CD4-positive, alpha-beta T cell treated with Interferon gamma for 1 hour (primary cell): ENCODE data around the gene ZXDC.

Experiments
- DNase-seq: peaks from one replicate; pipeline ENCODE4 v3.0.0-alpha.2; 2020

The ZXDC gene

DNA sequence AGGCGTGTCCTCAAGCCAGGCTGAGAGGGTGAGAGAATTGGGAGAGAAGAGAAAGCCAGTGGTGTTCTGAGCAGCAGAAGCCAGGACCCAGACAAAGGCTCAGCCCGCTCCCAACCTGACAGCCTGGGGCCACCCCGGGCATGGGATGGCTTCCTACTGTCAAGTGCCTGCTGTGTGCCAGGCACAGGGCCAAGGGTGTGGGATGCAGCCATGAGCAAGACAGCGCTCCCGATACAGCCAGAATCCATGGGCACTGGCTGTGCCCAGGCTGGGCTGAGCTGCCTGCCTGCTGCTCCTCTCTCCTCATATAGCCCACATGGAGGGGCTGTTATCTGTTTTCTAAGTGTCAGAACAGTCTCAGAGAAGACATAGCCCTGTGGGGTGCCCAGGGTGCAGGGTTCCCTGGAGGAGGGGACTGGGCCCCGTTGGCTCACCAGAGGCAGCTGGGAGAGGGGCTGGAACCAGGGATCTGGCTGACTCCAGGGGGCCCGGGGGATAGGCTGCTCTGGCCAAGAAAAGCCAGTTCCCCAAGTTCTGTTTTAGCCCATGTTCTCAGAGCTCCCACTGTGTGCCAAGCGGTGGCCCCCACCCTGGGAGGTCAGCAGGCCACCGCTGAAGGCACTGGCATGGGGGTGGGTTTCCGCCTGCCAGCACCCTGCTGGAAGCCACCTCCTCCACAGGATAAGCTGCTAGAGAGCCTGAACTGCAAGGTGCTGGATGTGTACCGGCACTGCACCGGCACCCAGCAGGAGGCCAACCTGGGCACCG, 42.0 kb downstream of the ZXDC start:
- DNase-seq: no peak

DNA sequence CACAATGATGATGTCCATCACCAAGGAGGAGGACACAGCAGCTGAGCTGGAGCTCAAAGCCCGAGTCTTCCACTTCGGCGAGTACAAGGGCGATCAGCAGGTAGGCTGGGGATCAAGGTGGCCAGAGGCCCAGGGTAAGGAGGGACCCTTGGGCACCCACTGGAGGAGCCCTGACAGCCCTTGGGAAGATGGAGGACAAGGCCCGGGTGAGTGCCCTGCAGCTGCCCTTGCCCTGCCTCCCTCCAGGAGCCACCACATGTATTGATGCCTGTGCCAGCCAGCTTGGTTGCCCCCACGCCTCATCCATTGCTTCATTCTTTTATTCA, 42.6 kb downstream of the ZXDC start:
- DNase-seq: no peak

DNA sequence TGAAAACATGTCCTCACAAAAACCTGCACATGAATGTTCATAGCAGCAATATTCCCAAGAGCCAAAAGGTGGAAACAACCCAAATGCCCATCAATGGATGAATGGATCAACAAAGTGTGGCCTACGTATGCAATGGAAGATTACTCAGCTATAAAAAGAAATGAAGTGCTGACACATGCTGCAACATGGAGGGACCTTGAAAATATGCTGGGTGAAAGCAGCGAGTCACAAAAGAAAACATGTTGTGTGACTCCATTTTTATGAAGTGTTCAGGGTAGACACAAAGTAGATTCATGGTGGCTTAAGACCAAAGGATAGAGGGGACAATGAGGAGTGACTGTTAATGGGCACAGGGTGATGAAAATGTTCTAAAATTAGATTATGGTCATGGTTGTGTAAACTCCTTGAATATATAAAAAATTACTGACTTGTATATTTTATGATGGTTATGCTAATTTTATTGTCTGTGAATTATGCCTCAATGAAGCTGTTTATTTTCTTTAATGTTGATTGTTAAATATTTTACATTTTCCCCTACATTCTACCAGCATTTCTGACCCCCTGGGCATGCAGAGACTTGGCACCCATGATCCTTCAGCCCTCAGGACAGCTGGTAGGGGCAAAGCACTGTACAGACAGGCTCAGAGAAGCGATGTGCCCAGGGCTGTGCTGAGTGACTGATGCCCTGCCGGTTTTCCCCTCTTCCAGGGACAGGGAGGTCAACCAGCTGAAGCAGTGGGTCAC, 43.2 kb downstream of the ZXDC start:
- no peak for DNase-seq

DNA sequence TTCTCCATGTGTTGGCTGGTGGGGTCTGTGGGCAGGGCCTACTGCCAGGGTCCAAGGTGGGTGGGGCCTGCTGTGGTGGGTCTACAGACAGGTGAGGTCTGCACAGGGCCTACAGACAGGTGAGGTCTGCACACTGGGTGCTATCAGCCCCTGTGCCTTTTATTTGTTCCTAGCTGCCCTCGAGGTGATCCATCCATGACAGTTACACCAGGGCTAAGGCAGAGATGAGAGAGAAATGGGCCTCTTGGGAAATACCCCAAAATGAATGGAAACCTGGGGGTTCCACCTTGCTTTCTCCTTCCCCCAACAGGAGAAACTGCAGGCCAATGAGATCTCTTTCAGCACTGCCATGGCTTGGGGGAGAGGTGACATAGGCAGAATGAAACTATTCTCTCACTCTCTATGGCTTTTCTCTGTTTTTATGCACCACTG, 44.6 kb downstream of the ZXDC start:
- no peak for DNase-seq

DNA sequence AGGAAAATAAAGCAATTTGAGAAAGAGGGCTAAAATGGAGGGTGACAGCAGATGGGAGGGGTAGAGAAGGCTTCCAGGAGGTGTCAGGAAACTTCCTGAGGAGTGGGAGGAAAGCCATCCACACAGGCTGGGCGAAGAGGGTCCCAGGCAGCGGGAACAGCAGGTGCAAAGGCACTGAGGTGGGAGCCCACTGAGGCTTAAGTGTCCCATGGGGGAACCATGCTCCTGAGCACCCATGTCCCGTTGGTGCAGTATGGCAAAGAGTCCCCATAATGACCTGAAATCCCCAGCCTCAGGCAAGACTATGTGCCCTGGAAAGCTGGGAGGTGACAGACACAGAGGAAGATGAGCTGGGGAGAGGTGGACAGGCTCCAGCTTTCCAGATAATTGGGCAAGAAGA, 50.9 kb downstream of the ZXDC start:
- no peak for DNase-seq

DNA sequence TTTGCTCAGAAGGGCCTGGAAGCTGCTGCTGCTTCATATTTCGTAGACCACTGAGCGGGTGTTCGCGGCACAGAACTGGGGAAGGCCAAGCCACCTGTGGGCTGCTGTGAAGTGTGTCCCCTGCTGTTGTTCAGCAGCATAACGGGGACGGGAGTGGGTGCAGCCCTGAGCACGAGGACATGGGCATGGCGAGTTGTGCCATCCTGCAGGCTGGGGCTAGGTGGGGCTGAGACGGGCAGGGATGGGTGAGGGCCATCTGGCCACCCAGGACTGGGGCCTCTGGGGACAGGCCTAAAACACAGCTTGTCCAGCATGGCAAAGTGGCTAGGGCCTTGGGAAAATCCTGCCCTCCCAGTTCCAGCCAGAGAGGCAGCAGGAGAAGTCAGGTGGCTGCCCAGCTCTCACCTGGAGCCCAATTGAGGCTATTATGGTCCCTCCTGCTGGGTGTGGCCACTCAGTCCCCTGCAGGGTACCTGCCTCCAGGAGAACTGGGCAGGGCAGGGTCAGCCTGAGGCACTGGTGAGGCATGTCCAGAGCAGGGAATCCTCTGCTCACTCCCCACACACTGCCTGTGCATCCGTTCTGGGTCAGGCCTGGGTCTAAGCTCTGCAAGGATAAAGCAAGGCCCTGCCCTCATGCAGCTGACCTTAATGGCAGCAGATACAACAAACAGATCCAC, 51.5 kb downstream of the ZXDC start:
- no peak for DNase-seq

DNA sequence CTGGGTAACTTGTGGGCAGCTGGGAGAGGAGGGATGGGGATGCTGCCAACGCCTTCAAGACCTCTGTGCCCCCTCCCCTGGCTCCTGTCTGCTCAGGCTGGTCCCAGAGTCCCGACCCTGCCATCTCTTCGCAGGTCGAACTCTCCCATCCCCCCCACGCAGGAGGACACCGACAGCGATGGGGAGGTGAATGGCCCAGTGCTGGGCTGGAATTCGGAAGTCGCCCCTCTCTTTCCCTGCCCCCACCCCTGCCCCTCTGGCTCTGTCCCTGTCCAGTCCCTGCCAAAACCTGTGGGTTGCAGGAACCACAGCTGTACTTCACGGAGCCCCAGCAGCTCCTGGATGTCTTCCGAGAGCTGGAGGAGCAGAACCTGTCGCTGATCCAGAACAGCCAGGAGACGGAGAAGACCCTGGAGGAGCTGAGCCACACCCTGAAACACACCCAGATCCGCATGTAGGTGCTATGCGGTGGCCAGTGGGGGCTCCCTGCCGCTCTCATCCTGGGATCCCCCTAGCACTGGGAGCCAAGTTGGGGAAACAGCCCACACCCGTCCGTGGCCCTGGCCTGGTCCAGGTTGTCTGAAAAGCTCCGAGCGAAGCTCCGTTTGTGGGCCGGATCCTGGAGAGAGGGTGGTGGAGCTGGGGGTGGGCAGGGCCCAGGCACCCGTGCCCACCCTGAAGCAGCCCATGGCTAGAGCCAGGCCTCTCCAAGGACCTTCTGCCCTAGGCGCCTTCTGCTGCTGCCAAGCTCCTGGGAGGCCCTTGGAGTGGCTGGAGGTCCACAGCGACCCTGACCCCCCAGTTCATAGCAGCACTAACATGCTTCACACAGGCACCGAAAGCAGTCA, 52.3 kb downstream of the ZXDC start:
- no peak for DNase-seq

DNA sequence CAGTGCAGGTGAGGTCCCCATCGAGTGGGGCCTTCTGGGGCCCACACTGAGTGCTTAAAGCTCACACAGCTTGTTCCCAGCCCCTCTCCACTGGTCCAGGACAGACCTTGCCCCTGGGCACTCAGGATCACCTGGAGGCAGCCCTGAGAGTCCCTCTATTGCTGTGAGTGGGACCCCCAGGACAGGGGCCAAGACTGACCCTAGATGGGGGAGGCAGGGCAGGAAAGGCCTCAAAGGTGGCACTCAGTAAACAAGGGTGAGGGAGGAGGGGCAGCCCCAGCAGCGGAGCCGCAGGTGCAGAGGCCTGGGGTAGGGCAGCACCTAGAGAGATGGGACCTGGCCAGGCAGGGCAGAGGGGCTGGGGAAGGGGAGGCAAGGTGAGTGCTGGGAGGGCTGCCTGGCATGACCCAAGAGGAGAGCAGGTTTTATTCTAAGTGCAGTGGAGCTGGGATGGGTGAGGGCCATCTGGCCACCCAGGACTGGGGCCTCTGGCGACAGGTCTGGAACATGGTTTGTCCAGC, 53.1 kb downstream of the ZXDC start:
- no peak for DNase-seq

DNA sequence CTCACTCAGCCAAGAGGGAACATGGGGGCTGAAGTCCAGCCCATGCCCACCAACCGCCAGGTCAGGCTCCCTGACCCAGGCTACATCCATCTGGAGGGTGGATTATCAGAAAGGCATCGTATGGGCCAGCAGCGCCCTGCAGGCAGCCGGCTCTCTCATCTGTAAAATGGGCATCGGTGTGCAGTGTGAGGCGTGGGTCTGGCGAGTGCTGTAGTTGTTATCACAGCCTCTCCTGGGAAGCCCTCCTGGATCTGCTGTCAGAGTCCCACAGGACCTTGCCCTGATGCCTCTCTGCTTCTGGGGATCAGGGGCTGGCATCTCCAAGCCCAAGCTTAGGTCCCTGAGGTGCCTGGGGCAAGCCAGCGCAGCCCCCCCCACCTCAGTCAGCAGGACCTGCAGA, 53.6 kb downstream of the ZXDC start:
- no peak for DNase-seq

DNA sequence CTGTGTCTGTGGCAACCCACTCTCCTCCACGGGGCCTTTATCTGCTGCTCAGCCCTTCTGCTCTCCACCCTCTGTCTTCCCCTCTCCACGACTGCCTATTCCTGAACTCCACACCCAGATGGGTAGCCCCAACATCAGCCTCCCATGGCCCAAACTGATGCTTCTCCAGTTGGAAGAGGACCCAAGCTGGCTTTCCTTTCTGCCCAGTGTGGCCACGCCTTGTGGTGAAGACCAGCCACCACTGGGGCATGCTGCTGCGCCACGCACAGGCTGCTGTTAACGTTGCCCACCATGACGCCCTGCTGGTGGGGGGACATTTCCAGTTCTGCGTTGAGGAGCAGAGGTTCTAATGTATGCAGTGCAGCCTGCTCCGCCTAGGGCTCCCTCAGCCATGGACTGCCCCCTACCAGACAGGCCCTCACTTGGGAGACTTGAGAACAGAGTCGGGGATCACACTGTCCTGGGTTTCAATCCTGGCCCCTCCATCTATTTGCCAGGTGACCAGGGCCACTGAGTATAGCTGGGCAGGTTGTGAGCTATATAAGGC, 54.0 kb downstream of the ZXDC start:
- no peak for DNase-seq

DNA sequence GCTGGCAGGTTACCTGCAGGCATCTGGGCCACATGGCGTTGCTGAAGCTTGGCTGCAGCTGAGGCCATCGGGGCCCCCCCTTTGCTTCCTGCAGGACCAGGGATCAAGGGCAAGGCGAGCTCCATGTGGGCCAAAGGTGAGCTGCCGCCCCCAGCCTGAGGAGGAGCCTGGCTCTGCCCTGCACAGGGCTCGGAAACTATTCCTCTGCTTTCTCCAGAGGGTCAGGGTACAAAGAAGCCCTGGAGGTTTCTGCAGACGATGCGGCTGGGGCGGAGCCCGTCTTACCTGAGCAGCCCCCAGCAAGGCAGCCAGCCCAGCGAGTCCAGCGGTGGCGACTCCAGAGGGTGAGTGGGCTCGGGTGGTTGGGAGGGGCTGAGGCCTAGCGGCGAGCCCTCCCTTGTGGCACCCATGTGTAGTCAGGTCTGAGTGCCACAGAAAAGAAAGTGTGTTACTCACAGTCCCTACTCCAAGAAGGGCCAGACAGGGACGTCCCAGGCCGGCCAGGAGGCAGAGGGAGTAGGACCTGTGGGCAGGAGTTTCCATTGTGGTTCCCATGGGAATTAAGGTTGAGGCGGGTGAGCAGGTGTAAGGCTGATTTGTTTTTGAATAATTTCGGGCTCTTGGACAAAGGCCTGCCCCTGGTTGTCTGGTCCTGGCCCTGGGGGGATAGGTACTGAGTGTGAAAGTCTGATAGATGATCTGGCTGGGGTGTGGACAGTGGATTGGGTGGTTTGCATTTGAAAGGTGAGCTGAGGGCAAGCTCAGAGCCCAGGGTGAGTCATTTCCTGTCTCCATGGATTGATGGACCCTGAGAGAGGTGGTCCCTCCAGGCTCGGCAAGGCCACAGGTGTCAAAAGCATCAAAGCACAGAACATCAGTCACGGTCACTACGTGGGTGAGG, 55.6 kb downstream of the ZXDC start:
- DNase-seq: no peak

DNA sequence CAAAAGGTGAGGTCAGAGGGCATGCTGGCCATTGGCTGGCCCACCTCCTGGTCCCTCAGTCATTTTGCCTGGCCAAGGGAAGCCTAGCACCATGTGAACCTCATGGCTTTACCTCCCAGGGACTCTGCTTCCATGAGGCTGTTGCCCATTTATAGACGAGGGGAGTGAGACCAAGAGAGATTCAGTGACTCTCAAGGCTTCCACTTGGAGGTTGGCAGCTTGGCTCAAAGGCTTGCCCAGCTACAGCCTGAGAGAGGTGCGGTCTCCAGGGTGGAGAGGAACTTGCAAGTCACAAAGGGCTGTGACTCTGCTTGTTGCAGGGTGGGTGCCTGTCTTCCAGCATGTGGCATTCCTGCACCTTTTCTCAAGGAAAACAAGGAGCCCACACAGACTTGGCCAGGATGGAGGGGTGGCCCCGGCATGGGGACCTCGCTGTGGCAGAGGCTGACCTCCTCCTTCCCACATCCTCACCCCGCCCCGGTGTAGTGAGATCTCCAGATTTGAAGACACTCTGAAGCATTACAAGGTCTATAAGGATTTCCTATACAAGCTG, 56.5 kb downstream of the ZXDC start:
- DNase-seq: no peak

DNA sequence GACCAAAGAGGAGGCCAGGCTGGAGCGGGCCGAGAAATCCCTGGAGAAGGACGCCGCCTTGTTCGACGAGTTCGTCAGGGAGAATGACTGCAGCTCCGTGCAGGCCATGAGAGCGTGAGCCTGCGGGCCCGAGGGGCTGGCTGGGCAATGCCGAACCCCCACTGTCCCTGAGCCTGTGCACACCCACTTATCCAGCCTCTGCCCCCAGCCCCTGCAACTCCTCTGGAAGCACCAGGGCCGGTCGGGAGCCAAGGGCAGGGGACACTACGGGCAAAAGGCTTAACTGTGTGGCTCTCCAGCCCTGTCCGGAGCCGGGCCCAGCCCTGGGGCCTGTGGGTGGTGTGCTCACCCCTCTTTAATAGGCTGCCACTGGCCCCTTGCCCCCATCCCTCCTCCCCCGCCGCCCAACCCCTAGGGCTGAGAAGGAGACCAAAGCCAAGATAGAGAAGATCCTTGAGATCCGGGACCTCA, 57.0 kb downstream of the ZXDC start:
- DNase-seq: no peak

DNA sequence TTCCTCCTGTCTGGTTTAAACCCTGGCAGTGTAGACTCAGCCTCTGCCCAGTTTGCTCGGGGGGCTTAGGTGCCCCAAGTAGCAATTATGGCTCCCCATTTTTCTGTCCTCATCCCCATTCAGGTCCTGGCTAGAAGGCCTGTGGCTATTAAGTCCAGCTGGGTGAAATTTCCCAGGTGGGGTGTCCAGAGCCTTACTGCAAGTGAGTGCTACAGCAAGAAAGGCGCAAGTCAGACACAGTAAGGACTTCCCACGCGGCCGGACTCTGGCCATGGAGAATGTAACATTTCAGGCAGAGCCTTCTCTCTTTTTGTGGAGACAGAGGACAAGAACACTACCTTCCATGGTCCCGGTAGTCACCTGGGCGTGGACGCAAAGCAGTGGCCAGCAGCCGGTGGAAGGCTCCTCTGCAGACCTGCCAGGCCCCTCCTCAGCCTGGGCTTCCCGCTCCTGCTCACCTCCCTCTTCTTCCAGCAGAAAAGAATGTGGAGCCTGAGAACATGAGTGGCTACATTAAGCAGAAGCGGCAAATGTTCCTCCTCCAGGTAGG, 57.6 kb downstream of the ZXDC start:
- no peak for DNase-seq

DNA sequence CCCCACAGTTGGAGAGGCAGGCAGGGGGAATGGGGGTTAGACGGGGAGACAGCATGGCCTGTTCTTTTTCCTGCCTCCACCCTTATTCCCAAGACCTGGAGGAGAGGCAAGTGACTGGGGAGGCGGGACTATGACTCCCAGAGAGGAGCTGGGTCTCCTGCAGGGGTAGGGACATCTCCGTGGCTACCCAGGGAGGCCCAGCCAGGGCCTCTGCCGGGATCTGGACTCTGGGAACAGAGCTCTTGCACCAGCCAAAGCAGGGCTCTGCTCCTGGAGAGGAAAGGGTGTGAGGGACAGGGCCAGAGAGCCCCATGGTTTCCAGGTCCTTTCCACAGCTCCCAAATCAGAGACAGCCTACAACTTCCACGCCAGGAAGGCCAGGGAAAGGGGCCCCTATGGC, 58.2 kb downstream of the ZXDC start:
- DNase-seq: no peak

DNA sequence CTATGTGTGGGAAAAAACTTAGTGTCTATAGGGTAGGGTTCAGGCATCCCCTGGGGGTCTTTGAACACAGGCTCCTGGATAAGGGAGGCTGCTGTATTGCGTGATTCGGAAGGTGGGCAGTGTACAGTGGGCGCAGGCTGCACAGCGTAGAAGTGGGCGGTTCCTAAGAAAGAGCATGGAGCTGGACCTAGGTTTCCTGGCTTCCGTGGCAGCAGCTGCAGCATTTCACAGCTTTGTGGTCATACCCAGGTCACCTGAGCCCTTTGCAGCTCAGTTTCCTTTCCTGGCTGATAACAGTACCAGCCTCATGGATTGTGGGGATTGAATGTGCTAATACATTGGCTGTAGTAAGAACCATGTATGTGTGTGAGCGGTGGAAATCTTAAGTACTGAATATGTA, 58.7 kb downstream of the ZXDC start:
- no peak for DNase-seq

DNA sequence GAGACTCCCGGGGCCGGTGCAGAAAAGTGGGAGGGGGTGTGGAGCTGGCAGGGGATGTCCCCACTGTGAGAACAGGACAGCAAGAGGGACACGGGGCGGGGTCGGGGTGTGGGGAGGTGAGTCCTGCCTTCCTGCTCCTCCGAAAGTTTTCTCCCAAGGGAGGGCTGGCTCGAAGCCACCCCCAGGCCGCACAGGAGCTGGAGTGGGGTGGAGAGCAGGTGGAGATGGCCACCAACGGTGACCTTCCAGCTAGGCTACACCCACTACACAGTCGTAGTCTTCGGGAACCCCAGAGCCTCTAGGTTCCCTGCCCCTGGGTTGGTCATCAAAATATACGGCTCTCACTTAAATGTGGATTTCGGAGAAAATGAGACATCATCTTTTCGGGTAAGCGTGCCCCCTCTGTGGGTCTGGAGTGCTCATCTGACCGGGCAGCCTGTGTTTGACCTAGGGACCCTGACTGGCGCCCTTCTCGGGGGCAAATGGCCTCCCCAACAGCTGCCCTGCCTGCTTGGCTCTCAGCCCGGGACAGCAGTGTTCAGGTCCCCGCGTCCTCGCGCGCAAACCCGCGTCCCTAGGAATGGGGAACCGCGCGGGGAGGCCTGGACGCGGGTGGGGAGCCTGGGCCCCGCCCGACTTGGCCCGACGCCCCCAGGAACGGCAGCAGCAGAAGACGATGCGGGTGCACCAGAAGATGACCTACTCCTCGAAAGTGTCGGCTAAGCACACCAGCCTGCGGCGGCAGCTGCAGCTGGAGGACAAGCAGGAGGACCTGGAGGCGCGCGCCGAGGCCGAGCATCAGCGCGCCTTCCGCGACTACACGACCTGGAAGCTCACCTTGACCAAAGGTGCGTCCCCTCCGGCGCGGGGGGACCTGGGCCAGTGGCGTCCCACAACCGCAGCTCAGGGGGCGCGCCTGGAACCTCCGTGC, 59.8 kb downstream of the ZXDC start:
- no peak for DNase-seq

DNA sequence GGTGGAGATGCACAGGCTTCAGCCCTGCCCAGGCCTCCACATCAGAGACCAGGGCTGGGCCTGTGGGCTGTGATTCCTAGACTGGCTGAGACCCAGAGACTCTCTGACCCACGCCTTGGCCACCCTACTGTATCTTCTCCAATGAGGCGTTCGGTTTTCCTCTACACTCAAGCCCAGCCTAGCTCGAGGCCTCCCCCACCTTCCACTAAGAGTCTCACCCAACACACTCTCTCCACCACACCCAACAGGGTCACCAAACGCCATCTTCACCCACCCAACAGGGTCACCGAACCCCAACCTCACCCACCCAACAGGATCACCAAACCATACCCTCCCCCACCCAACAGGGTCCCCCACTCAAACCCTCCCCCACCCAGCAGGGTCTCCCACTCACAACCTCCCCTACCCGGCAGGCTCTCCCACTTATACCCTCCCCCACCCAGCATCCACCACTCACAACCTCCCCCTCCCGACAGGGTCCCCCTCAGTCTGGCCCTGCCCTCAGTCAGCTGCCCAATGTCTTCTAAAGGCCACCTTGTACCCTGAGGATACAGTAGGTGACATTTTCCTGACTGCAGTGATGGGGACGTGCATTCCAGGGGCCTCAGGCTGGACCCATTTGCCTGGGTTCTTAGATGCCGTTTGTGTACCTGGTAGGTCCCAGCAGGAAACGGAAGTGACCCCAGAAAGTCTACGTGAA, 60.6 kb downstream of the ZXDC start:
- no peak for DNase-seq

DNA sequence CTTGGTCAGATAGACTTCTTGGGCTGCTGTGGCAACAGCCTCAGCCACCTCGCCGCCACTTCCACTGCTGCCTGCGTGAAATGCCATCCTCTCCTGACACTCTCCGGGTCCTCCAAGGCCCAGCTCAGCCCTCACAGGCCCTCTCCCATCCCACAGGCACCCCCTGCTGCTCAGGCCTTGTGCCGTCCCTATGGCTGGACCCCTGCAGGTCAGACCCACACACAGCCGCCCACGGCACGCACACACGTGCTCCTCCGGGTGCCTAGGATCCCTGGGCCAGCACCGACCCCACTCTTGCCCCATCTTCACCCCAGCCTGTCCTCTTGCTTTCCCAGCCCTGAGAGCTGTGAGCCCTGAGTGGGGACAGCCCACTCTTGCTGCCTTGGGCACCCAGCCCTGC, 61.3 kb downstream of the ZXDC start:
- no peak for DNase-seq
